ENCODE measurements around the gene VPS52. TPM values are rescaled to one million over a fixed set of nuclear protein-coding genes. Genes with fewer than 3 reads are reported as not detected.
A peak's percentile ranks its signal among the peaks of the same experiment; 100 is the strongest.

The VPS52 gene
- total RNA-seq, 1 donor from 2014 or later: 32.3 TPM

DNA sequence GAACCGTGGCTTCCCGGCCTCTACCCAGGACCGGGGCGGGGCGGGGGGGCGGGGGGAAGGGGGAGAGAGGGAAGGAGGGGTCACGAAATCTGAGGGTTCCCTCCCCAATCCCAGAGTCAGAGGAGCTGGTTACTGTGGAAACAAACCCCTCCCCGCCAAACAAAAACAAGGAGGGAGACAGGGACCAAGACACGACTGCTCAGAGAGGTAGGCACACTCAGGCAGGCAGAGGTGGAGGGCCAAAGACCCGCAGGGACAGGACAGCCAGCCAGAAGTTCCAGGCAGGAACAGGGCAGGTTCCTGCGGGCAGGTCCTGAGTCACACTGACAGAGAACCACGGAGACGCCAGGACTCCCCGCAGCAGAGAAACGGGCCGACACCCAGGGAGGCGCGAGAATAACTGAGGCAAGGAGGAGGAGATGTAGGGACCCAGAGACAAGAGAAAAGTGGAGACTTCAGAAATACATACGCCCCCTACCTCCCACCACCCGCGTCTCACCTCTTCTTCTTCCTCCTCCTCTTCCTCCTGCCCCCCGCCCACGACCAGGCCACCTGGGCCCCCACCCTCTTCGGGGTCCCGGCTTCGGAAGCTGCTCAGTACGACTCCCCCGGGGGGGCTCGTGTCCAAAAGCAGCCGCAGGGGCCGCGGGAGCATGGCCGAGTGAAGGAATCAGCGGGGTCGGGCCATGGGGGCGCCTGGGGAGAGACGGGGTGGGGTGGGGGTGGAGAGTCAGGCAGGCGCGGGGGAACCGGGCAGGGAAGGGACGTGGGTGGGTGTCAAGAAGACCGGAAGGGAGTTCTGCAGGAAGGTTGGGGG lies 26.5 kb upstream of the VPS52 start:
- Histone ChIP-seq H3K27me3 (ENCODE audit: control insufficient read depth, insufficient read depth, low read length) (no peaks in the 10 kb centered on the region), H3K4me3 (ENCODE audit: low read depth, low read length) (peak overlapping the region; percentile 82), H3K36me3 (ENCODE audit: control insufficient read depth, insufficient read depth, low read length) (peaks cover 1% of the 10 kb centered on the region)
- DNase-seq (ENCODE audit: low read depth): no peak
- TF ChIP-seq, protein P1, sequence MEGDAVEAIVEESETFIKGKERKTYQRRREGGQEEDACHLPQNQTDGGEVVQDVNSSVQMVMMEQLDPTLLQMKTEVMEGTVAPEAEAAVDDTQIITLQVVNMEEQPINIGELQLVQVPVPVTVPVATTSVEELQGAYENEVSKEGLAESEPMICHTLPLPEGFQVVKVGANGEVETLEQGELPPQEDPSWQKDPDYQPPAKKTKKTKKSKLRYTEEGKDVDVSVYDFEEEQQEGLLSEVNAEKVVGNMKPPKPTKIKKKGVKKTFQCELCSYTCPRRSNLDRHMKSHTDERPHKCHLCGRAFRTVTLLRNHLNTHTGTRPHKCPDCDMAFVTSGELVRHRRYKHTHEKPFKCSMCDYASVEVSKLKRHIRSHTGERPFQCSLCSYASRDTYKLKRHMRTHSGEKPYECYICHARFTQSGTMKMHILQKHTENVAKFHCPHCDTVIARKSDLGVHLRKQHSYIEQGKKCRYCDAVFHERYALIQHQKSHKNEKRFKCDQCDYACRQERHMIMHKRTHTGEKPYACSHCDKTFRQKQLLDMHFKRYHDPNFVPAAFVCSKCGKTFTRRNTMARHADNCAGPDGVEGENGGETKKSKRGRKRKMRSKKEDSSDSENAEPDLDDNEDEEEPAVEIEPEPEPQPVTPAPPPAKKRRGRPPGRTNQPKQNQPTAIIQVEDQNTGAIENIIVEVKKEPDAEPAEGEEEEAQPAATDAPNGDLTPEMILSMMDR (IDR thresholded peaks at IDR 0.05; ENCODE audit: insufficient read depth, low read length, poor library complexity, severe bottlenecking): peak; percentile 13

DNA sequence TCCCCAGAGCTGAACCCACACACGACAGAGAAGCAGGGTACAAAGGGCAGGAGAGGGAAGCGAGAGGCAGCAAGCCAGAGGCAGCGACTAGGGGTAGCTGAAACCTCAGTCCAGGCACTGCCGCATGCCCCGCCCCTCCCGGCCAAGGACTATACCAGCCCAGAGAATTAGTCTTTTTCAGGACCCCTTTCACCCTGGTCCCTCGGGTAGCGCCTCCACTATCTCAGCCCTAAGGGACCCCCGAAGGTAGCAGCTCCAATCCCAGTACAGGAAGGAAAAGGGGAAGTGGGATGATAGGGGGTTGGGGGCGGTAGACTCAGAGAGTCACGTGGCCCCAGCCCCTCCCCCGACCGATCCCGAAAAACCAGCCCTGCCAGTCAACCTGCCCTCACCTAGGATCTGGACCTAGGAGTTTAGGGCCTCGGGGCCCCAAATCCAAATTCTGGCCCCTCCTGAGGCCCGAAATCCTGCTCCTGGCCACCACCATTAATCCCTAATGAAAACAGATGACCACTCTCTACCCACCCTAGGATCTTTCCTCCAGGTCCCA lies 25.8 kb upstream of the VPS52 start:
- TF ChIP-seq, protein P1 (IDR thresholded peaks at IDR 0.05; ENCODE audit: insufficient read depth, low read length, poor library complexity, severe bottlenecking): no peak
- Histone ChIP-seq H3K36me3 (ENCODE audit: control insufficient read depth, insufficient read depth, low read length) (peaks cover 1% of the 10 kb centered on the region), H3K27me3 (ENCODE audit: control insufficient read depth, insufficient read depth, low read length) (no peaks in the 10 kb centered on the region), H3K4me3 (ENCODE audit: low read depth, low read length) (peak overlapping the region; percentile 82)
- no peak for DNase-seq (ENCODE audit: low read depth)

DNA sequence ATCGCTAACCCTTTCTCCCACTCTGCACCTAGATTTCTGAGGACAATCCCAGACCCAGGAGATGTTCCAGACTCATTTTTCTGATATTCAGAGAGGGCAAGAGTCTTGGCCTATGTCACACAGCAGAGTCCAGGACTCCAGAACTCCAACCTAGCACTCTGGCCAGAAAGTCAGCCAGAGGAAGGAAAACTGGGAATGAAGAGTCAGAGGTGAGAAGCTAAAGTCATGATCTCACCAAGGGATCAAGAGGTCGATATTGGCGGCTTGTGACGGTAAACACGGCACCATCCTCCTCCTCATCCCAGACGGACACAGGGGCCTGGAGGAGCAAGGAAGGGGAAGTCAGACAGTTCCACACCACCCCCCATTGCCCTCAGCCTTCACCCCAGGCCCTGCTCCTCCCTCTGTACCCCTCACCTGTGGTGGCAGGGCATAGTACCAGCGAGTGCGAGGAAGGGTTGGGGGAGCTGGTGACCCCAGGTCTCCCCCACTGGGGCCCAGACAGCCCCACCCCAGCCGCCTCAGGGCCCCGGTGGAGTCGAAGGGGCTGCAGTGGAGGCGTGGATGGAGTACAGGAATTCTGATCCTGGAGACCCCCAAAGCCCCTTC lies 25.2 kb upstream of the VPS52 start:
- DNase-seq (ENCODE audit: low read depth): no peak
- H3K36me3 ChIP-seq (ENCODE audit: control insufficient read depth, insufficient read depth, low read length): peaks cover 1% of the 10 kb centered on the region
- peak overlapping the region; percentile 82 for H3K4me3 ChIP-seq (ENCODE audit: low read depth, low read length)
- H3K27me3 ChIP-seq (ENCODE audit: control insufficient read depth, insufficient read depth, low read length): no peaks in the 10 kb centered on the region
- TF ChIP-seq, protein P1 (IDR thresholded peaks at IDR 0.05; ENCODE audit: insufficient read depth, low read length, poor library complexity, severe bottlenecking): no peak

DNA sequence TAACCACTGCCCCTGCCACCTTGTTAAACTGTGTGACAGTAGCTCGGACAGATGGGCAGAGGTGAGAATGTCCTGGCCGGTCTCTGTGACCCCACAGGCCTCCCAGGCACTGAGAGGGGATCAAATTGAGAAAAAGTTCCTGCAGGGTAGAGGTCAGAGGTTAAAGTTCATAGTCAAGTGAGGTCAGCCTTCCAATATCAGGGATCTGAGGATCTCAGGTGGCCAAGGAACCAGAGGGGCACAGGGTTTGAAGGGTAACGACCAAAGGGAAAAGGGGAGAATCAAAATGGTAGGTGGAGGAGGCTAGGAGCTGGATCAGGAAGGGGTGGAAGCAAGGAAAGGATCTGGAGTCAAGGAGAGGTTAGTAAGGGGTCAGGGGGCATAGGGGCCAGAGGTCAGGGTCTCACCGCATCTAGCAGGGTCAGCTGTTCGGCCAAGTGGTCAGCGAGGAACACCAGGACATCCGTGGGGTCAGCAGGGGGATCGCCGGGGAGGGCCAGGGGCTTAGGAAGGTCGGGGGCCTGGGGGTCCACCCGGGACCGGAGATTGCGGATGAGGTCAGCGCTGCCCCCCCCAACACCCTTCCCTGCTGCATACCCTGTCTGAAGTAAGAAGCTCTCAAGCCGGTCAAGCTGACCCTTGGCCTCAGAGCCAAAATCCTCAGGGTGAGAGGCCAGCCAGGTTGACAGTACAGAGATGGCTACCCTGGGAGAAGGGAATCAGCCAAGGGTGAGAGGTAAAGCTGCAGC lies 24.1 kb upstream of the VPS52 start:
- DNase-seq (ENCODE audit: low read depth): no peak
- Histone ChIP-seq H3K27me3 (ENCODE audit: control insufficient read depth, insufficient read depth, low read length) (no peaks in the 10 kb centered on the region), H3K4me3 (ENCODE audit: low read depth, low read length) (no peak overlapping the region), H3K36me3 (ENCODE audit: control insufficient read depth, insufficient read depth, low read length) (peaks cover 1% of the 10 kb centered on the region)
- TF ChIP-seq, protein P1 (IDR thresholded peaks at IDR 0.05; ENCODE audit: insufficient read depth, low read length, poor library complexity, severe bottlenecking): no peak

DNA sequence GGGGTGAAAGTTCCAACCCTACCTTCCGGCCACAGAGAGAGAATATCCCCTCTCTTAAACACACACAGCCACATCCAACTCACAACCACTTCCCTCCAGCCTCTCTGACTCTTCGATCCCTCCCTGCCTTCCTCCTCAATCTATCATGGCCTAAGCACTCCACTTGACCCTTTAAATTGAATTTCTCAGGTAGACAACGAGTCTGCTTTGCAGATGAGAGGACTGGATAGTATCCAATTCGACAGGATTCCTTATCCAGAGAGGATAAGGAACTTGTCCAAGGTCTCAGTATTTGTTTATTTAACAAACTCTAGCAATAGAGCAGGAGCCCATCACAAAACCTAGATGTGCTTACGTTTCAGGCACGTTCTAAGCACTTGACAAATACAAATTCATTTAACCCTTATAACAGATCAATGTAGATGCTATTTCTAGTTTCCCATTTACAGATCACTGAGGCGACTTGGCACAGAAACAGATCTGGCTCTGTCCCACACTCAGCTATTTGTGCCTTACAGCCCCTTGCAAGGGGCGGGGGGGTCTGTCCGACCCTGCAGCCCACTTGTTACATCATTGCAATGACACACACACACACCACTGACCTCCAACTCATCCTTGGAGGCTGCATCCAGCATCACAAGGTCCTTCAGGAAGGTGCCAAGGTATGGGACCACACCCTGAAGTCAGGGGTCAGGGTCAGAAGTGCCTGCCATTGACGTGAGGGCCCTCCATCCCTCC lies 22.6 kb upstream of the VPS52 start:
- DNase-seq (ENCODE audit: low read depth): no peak
- TF ChIP-seq, protein P1 (IDR thresholded peaks at IDR 0.05; ENCODE audit: insufficient read depth, low read length, poor library complexity, severe bottlenecking): no peak
- no peaks in the 10 kb centered on the region for H3K27me3 ChIP-seq (ENCODE audit: control insufficient read depth, insufficient read depth, low read length)
- no peak overlapping the region for H3K4me3 ChIP-seq (ENCODE audit: low read depth, low read length)
- H3K36me3 ChIP-seq (ENCODE audit: control insufficient read depth, insufficient read depth, low read length): peaks cover 1% of the 10 kb centered on the region

Measured in kidney epithelial cell (primary cell).